HepG2 (cell line): ENCODE measurements around the gene SLC43A3. TPM values are rescaled to one million over a fixed set of nuclear protein-coding genes. Genes with fewer than 3 reads are reported as not detected.

Experiments
- ATAC-seq: fragments of 200-7000 bp; cut with Tn5 transposase; 3 replicates; pipeline ENCODE4 v1.9.1; 2020; ENCODE audit warnings: mild to moderate bottlenecking, moderate library complexity
- BruUV-seq: library from RNA; stranded (reverse); fragments of 400-500 nt; replicated peaks from 2 replicates; lab custom pipeline; 2021; lab: Mats Ljungman, UMichigan
- CTCF ChIA-PET: fragments of 300-600 bp; formaldehyde crosslinking; extraction: SDS; loops from one replicate; lab custom pipeline; 2021; ENCODE audit warnings: low total read pairs, inconsistent platforms, low intra/inter-chr PET ratio; lab: Yijun Ruan, JAX
- POLR2A ChIA-PET: fragments of 350-600 bp; sonication (Branson Sonifier 250); formaldehyde crosslinking; loops from one replicate; lab custom pipeline; 2020; ENCODE audit warnings: antibody characterized with exemption, inconsistent platforms; lab: Yijun Ruan, JAX
- DNase-seq: peaks from one replicate; pipeline ENCODE4 v3.0.0-alpha.2; 2015; ENCODE audit warnings: low spot score
- FAIRE-seq: peaks from 3 replicates; lab custom pipeline; 2011; peaks lifted over from hg19 to GRCh38; lab: Jason Lieb, UNC
- H2AFZ ChIP-seq: one replicate; pipeline ENCODE4 v1.6.1; 2011; ENCODE audit warnings: low read length, inconsistent platforms
- H3K27ac ChIP-seq: fragments of 300-600 bp; 3 replicates; pipeline ENCODE4 v1.8.0; 2011; ENCODE audit warnings: mixed run types, mild to moderate bottlenecking, mixed read lengths, low read length, inconsistent platforms; ENCODE audit not compliant: insufficient read depth; ENCODE audit errors: extremely low read length
- H3K27me3 ChIP-seq, 2 experiments: fragments of 200-600 bp in 1 of 2; 2 replicates in 1 of 2; 3 replicates in 1 of 2; pipeline versions ENCODE4 v1.6.0 to v1.8.0; 2011; ENCODE audit warnings: low read length in 2 of 2, mild to moderate bottlenecking in 2 of 2, moderate library complexity in 2 of 2, inconsistent platforms in 1 of 2; ENCODE audit not compliant: insufficient read depth in 2 of 2, control insufficient read depth in 1 of 2
- H3K36me3 ChIP-seq, 2 experiments: fragments of 200-600 bp in 1 of 2; replicated peaks in 1 of 2; 2 replicates in 1 of 2; 3 replicates in 1 of 2; pipeline versions ENCODE4 v1.5.1 to v1.8.0; 2011; ENCODE audit warnings: low read length in 2 of 2, inconsistent platforms in 1 of 2; ENCODE audit not compliant: insufficient read depth in 2 of 2, control insufficient read depth in 1 of 2
- H3K4me1 ChIP-seq: 2 replicates; pipeline ENCODE4 v1.5.1; 2012; ENCODE audit warnings: low read length, inconsistent platforms; ENCODE audit not compliant: insufficient read depth
- H3K4me2 ChIP-seq: 2 replicates; pipeline ENCODE4 v1.6.0; 2011; ENCODE audit warnings: low read depth, low read length, inconsistent platforms
- H3K4me3 ChIP-seq, 3 experiments: fragments of 200-600 bp in 1 of 3; sonication (generic), shearing (Covaris generic) in 1 of 3; replicated peaks in 1 of 3; 2 replicates each; pipeline ENCODE4 v1.5.1; 2011 to 2016; ENCODE audit warnings: low read length in 3 of 3, inconsistent platforms in 2 of 3, low read depth in 2 of 3, mild to moderate bottlenecking in 2 of 3, control low read depth in 1 of 3, mixed read lengths in 1 of 3; ENCODE audit not compliant: insufficient read depth in 1 of 3
- H3K79me2 ChIP-seq: one replicate; pipeline ENCODE4 v1.6.1; 2011; ENCODE audit warnings: low read length, inconsistent platforms; ENCODE audit not compliant: insufficient read depth
- H3K9ac ChIP-seq: 2 replicates; pipeline ENCODE4 v1.6.0; 2011; ENCODE audit warnings: mild to moderate bottlenecking, low read depth, low read length, inconsistent platforms; ENCODE audit not compliant: insufficient read depth
- H3K9me3 ChIP-seq: 2 replicates; pipeline ENCODE4 v1.5.1; 2012; ENCODE audit warnings: mild to moderate bottlenecking, low read length
- H4K20me1 ChIP-seq: 2 replicates; pipeline ENCODE4 v1.6.0; 2011; ENCODE audit warnings: inconsistent platforms, mild to moderate bottlenecking, low read length, moderate library complexity; ENCODE audit not compliant: insufficient read depth
- CAMTA2 ChIP-seq: sonication (generic); formaldehyde crosslinking; IDR thresholded peaks from 2 replicates; pipeline ENCODE4 v1.4.0; 2020; ENCODE audit warnings: mild to moderate bottlenecking, missing genetic modification reagents, borderline replicate concordance
- MED13 ChIP-seq: sonication (generic); formaldehyde crosslinking; IDR thresholded peaks from 2 replicates; pipeline ENCODE4 v1.5.0; 2020; ENCODE audit warnings: missing genetic modification reagents
- RAD51 ChIP-seq: fragments of 450-650 bp; IDR thresholded peaks from 2 replicates; pipeline ENCODE4 v1.6.1; 2016; ENCODE audit warnings: borderline replicate concordance
- SIN3B ChIP-seq: fragments of 150-350 bp; IDR thresholded peaks from 2 replicates; pipeline ENCODE4 v1.6.1; 2014; ENCODE audit warnings: low read length
- ZFP37 ChIP-seq: sonication (generic); formaldehyde crosslinking; IDR thresholded peaks from 2 replicates; pipeline ENCODE4 v1.4.0; 2020; ENCODE audit warnings: missing genetic modification reagents, borderline replicate concordance
- ZKSCAN1 ChIP-seq: fragments of 150-350 bp; IDR thresholded peaks from 2 replicates; pipeline ENCODE4 v1.6.1; 2014; ENCODE audit warnings: low read length
- ZNF253 ChIP-seq: sonication (generic); formaldehyde crosslinking; IDR thresholded peaks from 2 replicates; pipeline ENCODE4 v1.8.0; 2022; ENCODE audit warnings: mild to moderate bottlenecking, missing genetic modification reagents, borderline replicate concordance
- ZNF337 ChIP-seq: sonication (generic); formaldehyde crosslinking; IDR thresholded peaks from 2 replicates; pipeline ENCODE4 v1.5.1; 2020; ENCODE audit warnings: missing genetic modification reagents, low read depth, mild to moderate bottlenecking, borderline replicate concordance
- ZNF354B ChIP-seq: sonication (generic); formaldehyde crosslinking; IDR thresholded peaks from 2 replicates; pipeline ENCODE4 v1.8.0; 2022; ENCODE audit warnings: mild to moderate bottlenecking, missing genetic modification reagents
- ZNF547 ChIP-seq: sonication (generic); formaldehyde crosslinking; IDR thresholded peaks from 2 replicates; pipeline ENCODE4 v1.5.1; 2020; ENCODE audit warnings: mild to moderate bottlenecking, missing genetic modification reagents
- ZNF772 ChIP-seq: sonication (generic); formaldehyde crosslinking; IDR thresholded peaks from 2 replicates; pipeline ENCODE4 v1.5.0; 2020; ENCODE audit warnings: mild to moderate bottlenecking, missing genetic modification reagents
- WGBS: methylation state at CpG from one replicate; pipeline ENCODE4 v1.1.6; 2017; ENCODE audit warnings: low lambda C conversion rate; 5-methylcytosine and 5-hydroxymethylcytosine counted together
- in situ Hi-C: cut with HindIII; loops from 2 replicates; pipeline ENCODE4 v1.10.0; 2017; ENCODE audit warnings: low pct_unique_long_range_greater_than_20kb; ENCODE audit not compliant: extremely low pct_ligation_motif_present
- intact Hi-C: fragments of 100-400 bp; cut with micrococcal nuclease; formaldehyde crosslinking; loops from one replicate; pipeline ENCODE4 v1.10.0; 2022; ENCODE audit not compliant: unreplicated experiment
- polyA plus RNA-seq, 8 experiments: library from polyadenylated mRNA; depleted of rRNA in 3 of 8; stranded (reverse) in 7 of 8; unstranded in 1 of 8; fragments of >200 nt; fragmentation: Illumina TruSeq in 4 of 8; extraction: Trizol in 4 of 8; gene quantifications; 2 replicates each; pipeline versions ENCODE4 v1.2.1 to v1.2.3, GENCODE V29; 2011 to 2016; ENCODE audit warnings: low read depth in 4 of 8, missing spikeins in 1 of 8, mixed read lengths in 1 of 8; ENCODE audit not compliant: insufficient read depth in 1 of 8
- total RNA-seq, 5 experiments: library from RNA; depleted of rRNA; stranded (reverse); fragments of >200 nt; fragmentation: Illumina TruSeq; extraction: Trizol; gene quantifications; 2 replicates each; pipeline ENCODE4 v1.2.3, GENCODE V29; 2016; ENCODE audit warnings: low read depth in 1 of 5
- TF ChIP-seq, protein P1 (sequence below): sonication (generic); IDR thresholded peaks from 2 replicates; pipeline ENCODE4 v1.6.1; 2016; ENCODE audit warnings: low read depth, borderline replicate concordance

SLC43A3 gene
- total and polyA plus RNA-seq, 2 of the 13 experiments (the other 11 are each of a cell fraction or from before 2014, with no cell fraction given) = 2.6 TPM; not detected in 1

DNA sequence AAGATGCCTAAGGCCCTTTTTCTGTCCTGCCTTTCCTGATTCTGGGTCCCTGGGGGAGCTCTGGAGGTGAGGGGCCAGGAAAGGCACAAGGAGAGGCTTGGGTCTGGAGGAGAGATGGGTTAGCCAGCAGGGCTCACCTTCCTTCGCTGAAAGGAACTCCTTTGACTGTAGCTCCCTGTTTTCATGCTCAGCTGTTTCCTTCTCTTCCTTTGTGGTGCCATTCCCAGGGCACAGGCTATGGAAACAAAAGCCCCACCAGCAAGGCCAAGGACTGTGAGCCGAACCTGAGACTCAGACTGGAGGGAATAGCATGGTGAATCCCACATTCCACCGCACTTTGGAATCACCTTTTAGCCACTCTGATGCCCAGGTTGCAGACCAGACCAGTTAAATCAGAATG, 10.5 kb downstream of the SLC43A3 start (continued):
- TF ChIP-seq SIN3B = no peak
- TF ChIP-seq, protein P1, sequence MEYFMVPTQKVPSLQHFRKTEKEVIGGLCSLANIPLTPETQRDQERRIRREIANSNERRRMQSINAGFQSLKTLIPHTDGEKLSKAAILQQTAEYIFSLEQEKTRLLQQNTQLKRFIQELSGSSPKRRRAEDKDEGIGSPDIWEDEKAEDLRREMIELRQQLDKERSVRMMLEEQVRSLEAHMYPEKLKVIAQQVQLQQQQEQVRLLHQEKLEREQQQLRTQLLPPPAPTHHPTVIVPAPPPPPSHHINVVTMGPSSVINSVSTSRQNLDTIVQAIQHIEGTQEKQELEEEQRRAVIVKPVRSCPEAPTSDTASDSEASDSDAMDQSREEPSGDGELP = no peak
- TF ChIP-seq, all 625 proteins: peak for 0

DNA sequence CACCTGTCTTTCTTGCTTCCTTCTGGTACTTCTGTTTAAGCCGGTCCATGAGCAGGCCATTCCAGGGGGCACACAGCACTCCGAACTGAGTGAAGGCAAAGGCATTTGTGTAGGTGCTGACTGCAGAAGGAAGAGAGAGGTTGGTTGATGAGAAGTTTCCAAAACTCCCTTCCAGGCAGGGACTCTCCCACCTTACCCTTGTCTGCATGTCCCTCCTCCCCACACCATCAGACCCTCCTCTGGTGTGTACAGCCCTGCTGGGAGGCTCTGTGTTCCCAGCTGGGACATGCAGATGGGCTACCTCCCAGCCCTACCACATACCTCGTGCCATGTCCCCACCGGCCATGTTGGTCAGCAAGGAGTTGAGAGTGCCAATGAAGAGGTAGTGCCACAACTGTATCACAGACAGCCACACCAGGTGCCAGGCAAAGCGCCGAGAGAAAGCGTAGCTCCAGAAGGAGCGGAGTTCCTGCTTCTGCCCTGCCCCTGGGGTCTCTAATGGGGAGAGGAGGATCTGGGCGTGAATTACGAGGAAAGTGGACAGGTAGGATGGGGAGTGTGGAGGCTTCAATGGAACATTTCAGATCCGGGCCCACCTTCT, 12.2 kb downstream of the SLC43A3 start:
- Histone ChIP-seq H3K9me3 (no peaks in the 10 kb centered on the region), H3K4me3 (no peak overlapping the region), H3K4me2 (no peak overlapping the region), H3K36me3 (no peaks in the 10 kb centered on the region), H3K27ac (no peak overlapping the region), H3K27me3 (peaks cover 0 to 6% of the 10 kb centered on the region in 2 experiments; a peak in 2 of 5 replicates), H3K4me1 (no peaks in the 10 kb centered on the region), H4K20me1 (no peaks in the 10 kb centered on the region), H3K79me2 (no peaks in the 10 kb centered on the region), H3K9ac (no peak overlapping the region), H2AFZ (no peak overlapping the region)
- FAIRE-seq (no peak), ATAC-seq (no peak), DNase-seq (no peak)
- no peak for TF ChIP-seq ZNF547 (CRISPR knock-in tag)
- no peak for TF ChIP-seq ZFP37 (CRISPR knock-in tag)
- no peak for TF ChIP-seq ZNF354B (CRISPR knock-in tag)
- no peak for TF ChIP-seq ZNF772
- TF ChIP-seq ZKSCAN1 = no peak
- TF ChIP-seq CAMTA2 (CRISPR knock-in tag) = no peak
- TF ChIP-seq ZNF337 = no peak
- no peak for TF ChIP-seq MED13
- TF ChIP-seq RAD51 = no peak
- no peak for TF ChIP-seq ZNF253 (CRISPR knock-in tag)
- CTCF ChIA-PET = no interaction called here
- in situ Hi-C loops = no loop called here
- POLR2A ChIA-PET = no interaction called here
- intact Hi-C loops = no loop called here
- no TSS peak for BruUV-seq
- 54% methylated on average over 10 of the region's 11 CpGs for WGBS
